Suprapubic skin (tissue), 3 donors: Measurements from ENCODE around the gene WNK1.

Experiments used
- POLR2A ChIP-seq, 2 donors: fragments of 450-650 bp; IDR thresholded peaks; one replicate each; pipeline ENCODE4 v1.6.1; 2017; ENCODE audit warnings: antibody characterized with exemption in 2 of 2, mild to moderate bottlenecking in 2 of 2, moderate library complexity in 2 of 2
- TF ChIP-seq, protein P1 (sequence below), 2 donors: fragments of 200-600 bp in 1 of 2; fragments of 450-650 bp in 1 of 2; sonication (generic) in 1 of 2; IDR thresholded peaks; one replicate each; pipeline ENCODE4 v1.5.1; 2016 to 2019; ENCODE audit warnings: antibody characterized with exemption in 2 of 2, mild to moderate bottlenecking in 1 of 2, moderate library complexity in 1 of 2

DNA sequence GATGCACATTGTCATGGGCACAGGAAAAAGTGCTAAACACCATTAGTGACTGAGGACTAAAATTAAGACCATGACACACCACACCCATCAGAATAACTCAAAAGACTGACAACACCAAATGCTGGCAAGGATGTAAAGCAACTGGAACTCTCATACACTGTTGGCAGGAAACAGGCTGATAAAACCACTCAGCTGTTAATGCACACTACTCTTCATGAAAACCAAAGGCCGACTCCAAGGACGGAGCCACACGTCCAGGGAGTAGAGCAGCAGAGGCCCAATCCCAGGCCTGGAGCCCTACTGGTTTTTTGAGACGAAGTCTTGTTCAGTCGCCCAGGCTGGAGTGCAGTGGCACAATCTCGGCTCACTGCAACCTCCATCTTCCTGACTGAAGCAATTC lies 190.7 kb downstream of the WNK1 start:
- TF ChIP-seq, protein P1, sequence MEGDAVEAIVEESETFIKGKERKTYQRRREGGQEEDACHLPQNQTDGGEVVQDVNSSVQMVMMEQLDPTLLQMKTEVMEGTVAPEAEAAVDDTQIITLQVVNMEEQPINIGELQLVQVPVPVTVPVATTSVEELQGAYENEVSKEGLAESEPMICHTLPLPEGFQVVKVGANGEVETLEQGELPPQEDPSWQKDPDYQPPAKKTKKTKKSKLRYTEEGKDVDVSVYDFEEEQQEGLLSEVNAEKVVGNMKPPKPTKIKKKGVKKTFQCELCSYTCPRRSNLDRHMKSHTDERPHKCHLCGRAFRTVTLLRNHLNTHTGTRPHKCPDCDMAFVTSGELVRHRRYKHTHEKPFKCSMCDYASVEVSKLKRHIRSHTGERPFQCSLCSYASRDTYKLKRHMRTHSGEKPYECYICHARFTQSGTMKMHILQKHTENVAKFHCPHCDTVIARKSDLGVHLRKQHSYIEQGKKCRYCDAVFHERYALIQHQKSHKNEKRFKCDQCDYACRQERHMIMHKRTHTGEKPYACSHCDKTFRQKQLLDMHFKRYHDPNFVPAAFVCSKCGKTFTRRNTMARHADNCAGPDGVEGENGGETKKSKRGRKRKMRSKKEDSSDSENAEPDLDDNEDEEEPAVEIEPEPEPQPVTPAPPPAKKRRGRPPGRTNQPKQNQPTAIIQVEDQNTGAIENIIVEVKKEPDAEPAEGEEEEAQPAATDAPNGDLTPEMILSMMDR (IDR thresholded peaks at IDR 0.05): no peak
- no peak for TF ChIP-seq POLR2A (IDR thresholded peaks at IDR 0.05)
